HG03354 (cell line): ENCODE data around the gene RMI2.
A peak's percentile ranks its signal among the peaks of the same experiment; 100 is the strongest.

Experiments used
- ATAC-seq: cut with Tn5 transposase; IDR thresholded peaks from one replicate; pipeline ENCODE4 v1.9.1; 2021; ENCODE audit warnings: mild to moderate bottlenecking; ENCODE audit not compliant: unreplicated experiment, poor library complexity, severe bottlenecking

RMI2 gene

DNA sequence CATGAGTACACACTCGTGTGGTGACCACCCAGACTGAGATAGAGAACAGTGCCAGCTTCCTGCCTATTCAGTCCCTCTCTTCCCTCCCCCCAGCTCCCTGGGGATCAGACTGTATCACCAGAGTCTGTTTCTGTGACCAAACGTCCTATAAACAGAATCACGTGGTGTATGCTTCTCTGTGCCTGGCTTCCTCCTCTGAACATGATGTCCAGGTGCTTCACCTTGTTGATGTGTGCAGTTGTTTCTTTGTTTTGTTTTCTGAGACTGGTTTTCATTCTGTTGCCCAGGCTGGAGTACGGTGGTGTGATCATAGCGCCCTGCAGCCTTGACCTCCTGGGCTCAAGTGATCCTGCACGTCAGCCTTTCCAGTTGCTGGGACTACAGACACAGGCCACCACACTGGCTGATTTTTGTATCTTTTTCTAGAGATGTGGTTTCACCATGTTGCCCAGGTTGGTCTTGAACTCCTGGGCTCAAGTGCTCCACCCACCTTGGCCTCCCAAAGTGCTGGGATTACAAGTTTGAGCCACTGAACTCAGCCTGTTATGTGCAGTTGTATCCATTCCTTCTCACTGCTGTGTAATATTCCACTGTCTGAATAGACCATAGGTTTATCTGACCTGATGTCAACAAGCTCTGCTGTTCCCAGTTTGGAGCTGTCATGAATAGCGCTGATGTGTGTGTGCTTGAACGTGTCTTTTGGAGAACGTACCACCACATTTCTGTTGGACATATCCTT is 35.2 kb upstream of the RMI2 start:
- peak; percentile 65 for ATAC-seq

DNA sequence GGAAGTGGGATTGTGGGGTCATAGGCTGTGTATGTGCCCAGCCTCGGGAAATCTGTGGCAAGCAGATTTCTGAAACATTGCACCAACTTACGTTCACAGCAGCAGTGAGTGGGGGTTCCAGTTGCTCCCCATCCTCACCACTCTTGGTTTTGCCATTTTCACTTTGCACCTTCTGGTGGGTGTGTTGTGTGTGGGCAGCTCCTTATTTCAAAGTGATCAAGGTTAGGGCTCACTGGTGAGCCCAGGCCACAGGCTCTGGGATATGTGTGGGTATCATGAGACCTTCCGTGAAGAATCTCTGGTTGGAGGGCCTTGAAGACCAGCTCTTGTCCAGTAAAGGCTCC is 34.7 kb upstream of the RMI2 start:
- no peak for ATAC-seq

- ATAC-seq, result peak; percentile 46
Observed at GRCh38 chr16:11310997-11311561, 34.2 kb upstream of the RMI2 start.

DNA sequence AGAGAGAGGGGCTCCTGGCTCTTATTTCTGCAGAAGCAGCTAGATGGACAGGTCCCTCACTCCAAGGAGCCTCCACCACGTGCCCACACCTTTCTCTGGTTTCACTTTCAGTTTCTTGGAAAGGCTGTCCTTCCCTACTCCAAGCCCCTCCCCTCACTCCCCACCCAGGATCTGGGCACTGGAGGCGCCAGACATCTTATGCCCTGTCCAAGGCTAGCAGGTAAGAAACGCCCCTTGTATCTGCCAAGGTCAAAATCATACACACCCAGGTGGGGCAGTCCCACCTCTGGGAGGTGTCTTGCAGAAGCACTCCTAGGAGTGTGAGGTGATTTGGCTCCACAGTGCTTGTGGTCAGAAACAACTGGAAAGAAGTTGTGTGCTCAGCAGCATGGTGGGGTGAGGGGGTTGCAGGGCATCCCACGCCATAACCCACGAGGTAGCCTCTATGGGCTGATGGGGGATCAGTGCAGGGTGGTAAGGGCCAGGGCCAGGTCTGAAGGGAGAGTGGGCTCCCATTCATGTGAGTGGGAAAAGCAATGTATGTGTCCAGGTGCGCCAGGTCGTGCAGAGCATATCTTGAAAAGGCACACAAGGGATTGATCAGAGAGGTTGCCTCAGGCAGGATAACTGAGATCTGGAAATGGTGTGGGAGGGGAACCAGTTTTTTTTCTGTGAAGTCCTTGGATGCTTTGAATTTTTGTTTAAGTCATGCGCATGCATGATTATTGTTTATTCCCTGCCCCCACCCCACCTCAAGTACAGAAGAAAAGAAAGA is 32.4 kb upstream of the RMI2 start:
- ATAC-seq, result no peak

GRCh38 chr16:11313493-11314308 is 31.6 kb upstream of the RMI2 start:
- ATAC-seq, result no peak

DNA sequence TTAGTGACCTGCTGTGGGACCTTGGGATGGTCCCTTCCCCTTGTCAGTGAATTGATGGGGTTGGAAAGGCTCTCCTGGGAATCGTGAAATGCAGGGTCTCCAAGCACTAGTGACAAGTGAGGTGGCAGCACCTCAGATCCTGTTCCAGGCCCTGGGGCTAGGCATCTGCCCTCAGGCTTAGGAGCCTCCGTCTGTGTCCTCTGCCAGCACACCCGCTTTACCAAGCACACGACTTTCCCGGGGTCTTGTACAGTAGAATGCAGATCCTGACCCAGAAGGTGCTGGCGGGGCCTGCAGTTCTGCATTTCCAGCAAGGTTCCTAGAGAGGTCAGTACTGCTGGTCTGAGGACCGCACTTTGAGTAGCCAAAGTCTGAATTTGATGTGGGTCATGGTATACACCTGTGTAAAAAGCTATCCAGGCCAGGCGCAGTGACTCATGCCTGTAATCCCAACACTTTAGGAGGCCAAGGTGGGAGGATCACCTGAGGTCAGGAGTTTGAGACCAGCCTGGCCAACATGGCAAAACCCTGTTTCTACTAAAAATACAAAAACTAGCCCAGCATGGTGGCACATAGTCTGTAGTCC is 30.9 kb upstream of the RMI2 start:
- ATAC-seq, result no peak

GRCh38 chr16:11315510-11315909 is 29.7 kb upstream of the RMI2 start:
- no peak for ATAC-seq

DNA sequence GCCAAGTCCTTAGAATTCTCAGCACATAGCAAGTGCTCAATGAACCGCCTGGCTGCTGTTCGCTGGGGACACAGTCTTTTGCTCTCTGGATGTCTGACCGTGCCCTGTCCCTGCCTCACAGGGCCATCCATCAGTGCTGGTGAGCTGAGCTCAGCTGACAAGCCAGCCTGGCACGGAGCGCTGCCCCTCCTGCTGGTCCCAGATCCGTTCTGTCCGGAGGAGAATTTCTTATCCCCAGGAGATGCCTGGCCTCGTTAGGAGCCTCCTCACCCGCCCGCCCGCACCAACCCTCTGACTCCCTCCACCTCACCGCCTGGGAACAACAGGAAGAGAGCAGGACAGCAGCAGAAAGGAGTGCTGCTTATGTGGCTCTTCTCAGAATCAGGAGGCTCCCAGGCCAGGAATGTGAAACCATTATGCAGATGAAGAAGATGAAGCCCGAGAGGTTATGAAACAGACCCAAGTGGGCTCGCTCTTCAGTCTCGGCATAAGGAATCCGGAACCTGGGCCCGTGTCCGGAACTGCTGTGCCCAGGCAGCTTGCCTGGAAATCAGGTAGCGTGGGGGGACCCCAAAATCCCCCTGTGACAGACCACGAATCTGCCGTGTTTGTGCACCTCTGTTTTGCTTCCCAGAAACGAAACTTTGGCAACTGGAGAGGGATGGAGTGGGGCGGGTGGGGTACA is 28.8 kb upstream of the RMI2 start:
- no peak for ATAC-seq

DNA sequence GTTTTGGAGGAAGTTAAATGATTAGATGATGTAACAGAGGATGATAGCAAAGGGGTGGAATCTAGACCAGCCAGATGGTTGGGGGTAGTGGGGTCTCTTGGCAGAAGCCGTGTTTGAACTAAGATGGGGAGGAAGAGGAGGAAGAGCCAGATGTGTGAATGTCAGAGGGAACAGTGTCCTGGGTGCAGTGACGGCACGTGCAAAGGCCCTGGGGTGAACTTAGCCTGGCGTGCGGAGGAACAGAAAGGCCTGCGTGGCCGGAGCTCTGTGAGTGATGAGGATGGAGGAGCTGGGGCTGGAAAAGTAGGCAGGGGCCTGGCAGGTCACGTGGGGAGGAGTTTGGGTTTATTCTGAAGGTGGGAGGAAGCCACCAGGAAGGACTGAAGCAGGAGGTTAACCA is 26.4 kb upstream of the RMI2 start:
- ATAC-seq, result no peak

DNA sequence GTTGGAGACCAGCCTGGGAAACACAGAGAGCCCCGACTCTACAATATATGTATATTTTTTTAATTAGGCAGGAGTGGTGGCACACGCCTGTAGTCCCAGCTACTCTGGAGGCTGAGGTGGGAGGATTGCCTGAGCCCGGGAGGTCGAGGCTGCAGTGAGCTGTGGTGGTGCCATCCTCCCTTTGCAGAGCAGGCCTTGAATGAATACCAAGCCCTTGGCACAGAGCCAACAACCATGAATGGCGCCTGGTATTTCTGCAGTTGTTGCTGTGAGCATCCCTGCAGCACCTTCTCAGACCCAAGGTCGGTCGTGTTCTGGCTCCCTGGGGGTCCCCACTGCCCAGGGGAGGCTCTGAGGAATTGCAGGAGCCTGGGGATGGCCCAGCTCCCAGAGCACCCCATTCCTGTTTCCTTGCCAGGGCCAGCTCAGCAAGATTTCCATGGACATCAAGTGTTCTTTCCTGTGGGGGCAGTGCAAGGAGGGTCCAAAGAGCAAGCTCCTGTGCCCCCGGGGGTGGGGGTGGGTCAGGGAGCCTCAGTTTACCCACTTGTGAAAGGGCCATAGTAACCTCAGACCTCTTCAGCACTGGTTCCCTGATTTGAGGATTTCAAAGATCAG is 25.6 kb upstream of the RMI2 start:
- ATAC-seq, result no peak

DNA sequence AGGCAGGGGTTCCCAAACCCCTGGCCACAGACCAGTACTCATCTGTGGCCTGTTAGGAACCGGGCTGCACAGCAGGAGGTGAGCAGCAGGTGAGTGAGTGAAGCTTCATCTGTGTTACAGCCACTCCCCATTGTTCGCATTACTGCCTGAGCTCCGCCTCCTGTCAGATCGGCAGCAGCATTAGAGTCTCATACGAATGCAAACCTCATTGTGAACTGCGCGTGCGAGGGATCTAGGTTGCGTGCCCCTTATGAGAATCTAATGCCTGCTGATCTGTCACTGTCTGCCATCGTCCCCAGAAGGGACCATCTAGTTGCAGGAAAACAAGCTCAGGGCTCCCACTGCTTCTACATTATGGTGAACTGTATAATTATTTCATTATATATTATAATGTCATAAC is 25.1 kb upstream of the RMI2 start:
- ATAC-seq, result no peak

- ATAC-seq, result no peak
Observed at GRCh38 chr16:11321662-11322061, 23.6 kb upstream of the RMI2 start.

GRCh38 chr16:11322823-11323222 is 22.4 kb upstream of the RMI2 start:
- no peak for ATAC-seq

DNA sequence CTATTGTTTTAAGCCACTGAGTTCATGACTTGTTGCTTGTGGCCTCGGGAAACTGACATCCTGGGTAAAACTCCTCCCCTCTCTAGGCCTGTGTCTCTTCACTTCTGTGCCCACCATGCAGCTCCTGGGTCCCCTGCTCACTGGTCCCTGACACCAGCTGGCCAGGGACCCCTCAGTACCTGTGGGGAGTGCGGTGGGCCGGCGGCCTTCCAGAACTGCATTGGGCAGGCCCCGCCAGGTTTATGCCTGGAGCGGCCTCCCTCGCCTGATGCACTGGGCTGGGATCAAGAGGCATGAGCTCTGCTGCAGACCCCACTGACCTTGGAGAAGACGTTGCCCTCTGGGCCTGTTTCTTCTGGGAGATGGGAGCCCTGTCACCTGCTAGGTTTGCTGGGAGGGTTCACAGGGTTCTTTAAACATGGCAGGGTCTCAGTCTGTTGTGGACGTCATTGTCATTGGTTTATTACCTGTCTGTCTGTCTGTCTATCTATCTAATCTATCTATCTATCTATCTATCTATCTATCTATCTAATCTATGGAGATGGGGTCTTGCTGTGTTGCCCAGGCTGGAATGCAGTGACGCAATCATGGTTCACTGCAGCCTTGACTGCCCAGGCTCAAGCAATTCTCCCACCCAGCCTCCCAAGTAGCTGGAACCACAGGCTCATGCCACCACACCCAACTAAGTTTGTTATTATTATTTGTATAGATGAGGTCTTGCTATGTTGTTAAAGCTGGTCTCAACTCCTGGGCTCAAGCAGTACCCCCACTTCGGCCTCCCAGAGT is 21.5 kb upstream of the RMI2 start:
- ATAC-seq, result no peak

DNA sequence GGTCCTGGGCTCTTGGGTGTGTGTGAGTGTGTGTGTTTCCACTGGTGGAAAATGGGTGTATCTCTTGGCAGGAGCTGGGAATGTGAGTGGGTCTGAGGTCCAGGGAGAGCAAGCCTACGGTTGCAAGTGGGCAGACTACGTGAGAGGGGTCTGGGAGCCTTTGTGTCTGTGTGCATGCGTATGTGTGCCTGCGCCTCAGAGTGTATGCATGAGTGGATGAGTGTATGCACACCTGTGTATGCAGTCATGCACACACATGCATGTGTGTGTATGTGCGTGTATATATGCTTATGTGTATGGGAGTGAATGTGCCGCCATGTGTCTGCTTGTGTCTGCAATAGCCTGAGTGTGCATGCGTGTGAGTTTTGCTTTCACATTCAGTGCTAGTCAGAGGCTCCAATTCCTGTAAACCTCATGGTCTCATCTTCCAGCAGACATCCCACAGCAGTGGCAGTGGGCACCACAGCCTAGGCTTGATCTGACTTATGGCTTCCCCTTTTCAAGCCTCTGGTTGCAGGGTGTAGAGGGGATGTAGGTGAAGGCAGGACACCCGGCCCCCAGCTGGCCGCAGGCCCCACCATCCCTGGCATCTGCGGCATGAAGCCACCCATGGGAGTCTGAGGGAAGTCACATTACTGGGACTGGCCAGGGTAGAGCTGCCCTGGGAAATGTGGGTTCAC is 19.7 kb upstream of the RMI2 start:
- no peak for ATAC-seq

DNA sequence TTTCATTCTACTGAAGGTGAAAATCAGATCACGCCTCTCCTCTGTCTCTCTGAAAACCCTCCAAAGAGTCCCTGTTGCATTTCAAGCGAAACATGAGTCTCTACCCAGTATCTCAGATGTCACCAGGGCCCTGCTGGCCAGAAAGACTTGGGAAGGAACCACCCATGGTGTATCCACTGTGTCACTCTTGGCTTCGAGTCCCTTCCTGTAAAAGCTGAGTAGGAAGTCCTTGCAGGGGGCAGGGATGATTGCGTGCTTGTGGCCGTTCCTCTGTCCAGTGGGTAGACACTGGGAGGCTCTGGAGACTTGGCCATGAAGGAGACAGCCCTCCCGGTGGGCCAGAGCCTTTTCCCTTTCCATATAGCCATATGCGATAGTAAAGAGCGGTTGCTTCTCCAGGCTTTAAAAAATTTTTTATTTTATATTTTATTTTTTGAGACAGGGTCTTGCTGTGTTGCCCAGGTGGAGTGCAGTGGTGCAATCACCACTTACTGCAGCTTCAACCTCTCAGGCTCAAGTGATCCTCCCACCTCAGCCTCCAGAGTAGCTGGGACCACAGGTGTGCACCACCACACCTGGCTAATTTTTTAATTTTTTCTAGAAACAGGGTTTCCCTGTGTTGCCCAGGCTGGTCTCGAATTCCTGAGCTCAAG is 19.0 kb upstream of the RMI2 start:
- ATAC-seq, result no peak

GRCh38 chr16:11326737-11327276 is 18.5 kb upstream of the RMI2 start:
- ATAC-seq, result no peak
